ENCODE data around the gene HLA-DRA.

HLA-DRA gene

GRCh38 chr6:32484614-32484998 lies 44.9 kb downstream of the HLA-DRA start:
- no peaks in the 10 kb centered on the region for H3K4me1 Mint-ChIP-seq
- H3K4me3 Mint-ChIP-seq: no peak overlapping the region
- no peak overlapping the region for H3K27ac Mint-ChIP-seq
- no peaks in the 10 kb centered on the region for H3K36me3 Mint-ChIP-seq
- H3K9me3 Mint-ChIP-seq: no peaks in the 10 kb centered on the region
- no peak for DNase-seq (ENCODE audit: low spot score in 2 of 2)
- no peak for ATAC-seq

GRCh38 chr6:32488083-32488482 lies 48.4 kb downstream of the HLA-DRA start:
- Mint-ChIP-seq H3K4me3 (no peak overlapping the region), H3K27ac (no peak overlapping the region), H3K36me3 (no peaks in the 10 kb centered on the region), H3K4me1 (no peaks in the 10 kb centered on the region), H3K9me3 (no peaks in the 10 kb centered on the region)
- DNase-seq (ENCODE audit: low spot score in 2 of 2) (no peak), ATAC-seq (no peak)

DNA sequence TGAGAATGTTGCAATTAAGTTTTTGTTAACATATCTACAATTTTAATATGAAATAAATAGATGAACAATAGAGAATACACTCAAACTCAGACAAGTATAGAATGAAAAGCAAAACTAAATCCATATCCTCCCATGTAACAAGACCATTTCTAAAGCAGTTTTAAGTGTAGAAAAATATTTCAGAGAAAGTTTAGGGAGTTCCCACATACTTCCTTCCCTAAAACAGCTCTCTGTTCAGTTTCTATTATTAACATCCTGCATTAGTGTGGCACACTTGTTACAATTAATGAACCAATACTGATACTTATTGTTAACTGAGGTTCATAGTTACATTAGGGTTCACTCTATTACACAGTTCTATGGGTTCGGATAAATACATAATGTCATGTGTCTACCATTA lies 52.0 kb downstream of the HLA-DRA start:
- H3K36me3 Mint-ChIP-seq: no peaks in the 10 kb centered on the region
- DNase-seq (ENCODE audit: low spot score in 2 of 2) (no peak), ATAC-seq (no peak)
- no peak overlapping the region for H3K4me3 Mint-ChIP-seq
- no peak overlapping the region for H3K27ac Mint-ChIP-seq
- H3K9me3 Mint-ChIP-seq: no peaks in the 10 kb centered on the region
- H3K4me1 Mint-ChIP-seq: no peaks in the 10 kb centered on the region

GRCh38 chr6:32492351-32492750 lies 52.7 kb downstream of the HLA-DRA start:
- H3K36me3 Mint-ChIP-seq: no peaks in the 10 kb centered on the region
- no peaks in the 10 kb centered on the region for H3K4me1 Mint-ChIP-seq
- DNase-seq (ENCODE audit: low spot score in 2 of 2) (no peak), ATAC-seq (no peak)
- H3K4me3 Mint-ChIP-seq: no peak overlapping the region
- no peaks in the 10 kb centered on the region for H3K9me3 Mint-ChIP-seq
- H3K27ac Mint-ChIP-seq: no peak overlapping the region

Data from stimulated activated effector memory CD8-positive, alpha-beta T cell treated with anti-CD3 and anti-CD28 coated beads, Interleukin-12 subunit alpha, Interleukin-12 subunit beta, amount 100 ng/mL, for 72 hours (primary cell).